Frontal cortex (tissue), 4 donors: ENCODE data around the gene IL1A. TPM values are rescaled to one million over a fixed set of nuclear protein-coding genes. Genes with fewer than 3 reads are reported as not detected.
A peak's percentile ranks its signal among the peaks of the same experiment; 100 is the strongest.

ENCODE experiments used
- DNase-seq, 2 donors: peaks; one replicate each; pipeline ENCODE4 v3.0.0; 2012; ENCODE audit warnings: low spot score in 2 of 2
- FAIRE-seq: peaks from 2 replicates; lab custom pipeline; 2012; peaks lifted over from hg19 to GRCh38; lab: Jason Lieb, UNC
- total RNA-seq: library from RNA; depleted of rRNA; stranded (reverse); fragments of >200 nt; gene quantifications from one replicate; pipeline ENCODE4 v1.2.3, GENCODE V29; 2014
- donor health status: control.
- donor health status: control.
- donor health status: control.

The IL1A gene
- total RNA-seq, 1 donor from 2014 or later, result 0.41 TPM

GRCh38 chr2:112767693-112768330, 16.5 kb downstream of the IL1A start:
- DNase-seq (no peak), FAIRE-seq (no peak)

GRCh38 chr2:112765251-112765650, 19.0 kb downstream of the IL1A start:
- DNase-seq (no peak), FAIRE-seq (no peak)

GRCh38 chr2:112764071-112765044, 19.9 kb downstream of the IL1A start, which contains the start of gene CKAP2L:
Gene CKAP2L, minus strand, starts transcription at chr2:112764609. Its CDS starts 11 bp downstream, at chr2:112764598.
- FAIRE-seq, result peak; percentile 51
- DNase-seq, result peak; percentile 88 to 96

GRCh38 chr2:112762276-112762675, 22.0 kb downstream of the IL1A start:
- no peak for DNase-seq
- FAIRE-seq, result no peak

GRCh38 chr2:112760149-112760548, 24.1 kb downstream of the IL1A start:
- FAIRE-seq, result no peak
- DNase-seq, result no peak

- FAIRE-seq (no peak), DNase-seq (no peak)
Measured at GRCh38 chr2:112758711-112759110, 25.6 kb downstream of the IL1A start.

GRCh38 chr2:112757265-112757664, 27.0 kb downstream of the IL1A start:
- DNase-seq (no peak), FAIRE-seq (no peak)

GRCh38 chr2:112756207-112756606, 28.1 kb downstream of the IL1A start:
- FAIRE-seq (no peak), DNase-seq (no peak)

GRCh38 chr2:112755444-112755843, 28.8 kb downstream of the IL1A start:
- FAIRE-seq (no peak), DNase-seq (no peak)

GRCh38 chr2:112754564-112754963, 29.7 kb downstream of the IL1A start:
- DNase-seq (no peak), FAIRE-seq (no peak)

- DNase-seq (no peak), FAIRE-seq (no peak)
Measured at GRCh38 chr2:112752667-112753066, 31.6 kb downstream of the IL1A start.

GRCh38 chr2:112751451-112752197, 32.7 kb downstream of the IL1A start:
- no peak for DNase-seq
- FAIRE-seq, result no peak

- no peak for DNase-seq
- FAIRE-seq, result no peak
Measured at GRCh38 chr2:112750560-112750843, 33.8 kb downstream of the IL1A start.

- DNase-seq (peak in 1 of 2 donors; percentile 54), FAIRE-seq (no peak)
Measured at GRCh38 chr2:112749755-112750559, 34.3 kb downstream of the IL1A start.

- DNase-seq (no peak), FAIRE-seq (no peak)
Measured at GRCh38 chr2:112740527-112740926, 43.8 kb downstream of the IL1A start.

- no peak for DNase-seq
- no peak for FAIRE-seq
Measured at GRCh38 chr2:112737542-112738232, 46.6 kb downstream of the IL1A start.

GRCh38 chr2:112733871-112734270, 50.4 kb downstream of the IL1A start:
- FAIRE-seq, result no peak
- no peak for DNase-seq

GRCh38 chr2:112733456-112733855, 50.8 kb downstream of the IL1A start:
- FAIRE-seq, result no peak
- DNase-seq, result no peak

- DNase-seq, result no peak
Measured at GRCh38 chr2:112731479-112731878, 52.8 kb downstream of the IL1A start.

More at GRCh38 chr2:112731479-112731878, 52.8 kb downstream of the IL1A start:
- FAIRE-seq, result no peak
